K562 (cell line): ENCODE results near the gene ANTXRL. TPM values are rescaled to one million over a fixed set of nuclear protein-coding genes. Genes with fewer than 3 reads are reported as not detected.

Experiments used
- ATAC-seq: fragments of 200-7000 bp; cut with Tn5 transposase; 3 replicates; pipeline ENCODE4 v1.9.1; 2020; ENCODE audit warnings: moderate library complexity
- BruUV-seq: library from RNA; stranded (reverse); fragments of 400-500 nt; replicated peaks from 2 replicates; lab custom pipeline; 2021; lab: Mats Ljungman, UMichigan
- CTCF ChIA-PET: fragments of 300-600 bp; formaldehyde crosslinking; extraction: SDS; loops from one replicate; lab custom pipeline; 2021; ENCODE audit warnings: low intra/inter-chr PET ratio; lab: Yijun Ruan, JAX
- POLR2A ChIA-PET: fragments of 300-600, 350-650 bp; sonication (Branson Sonifier 250); formaldehyde crosslinking; extraction: SDS; loops from one replicate; lab custom pipeline; 2021; ENCODE audit warnings: antibody characterized with exemption, inconsistent platforms; lab: Yijun Ruan, JAX
- DNase-seq, 4 experiments: peaks; one replicate each; pipeline versions ENCODE4 v3.0.0 to v3.0.0-alpha.2; 2011 to 2018; ENCODE audit warnings: low spot score in 3 of 4, mixed read lengths in 3 of 4; ENCODE audit errors: extremely low read depth in 1 of 4
- FAIRE-seq: peaks from 2 replicates; lab custom pipeline; 2011; peaks lifted over from hg19 to GRCh38; lab: Jason Lieb, UNC
- H2AFZ ChIP-seq: 2 replicates; pipeline ENCODE4 v1.6.0; 2011; ENCODE audit warnings: low read depth, low read length, control low read depth, inconsistent platforms
- H3K27ac ChIP-seq: fragments of 200-600 bp; 3 replicates; pipeline ENCODE4 v1.8.0; 2011; ENCODE audit warnings: low read depth, mild to moderate bottlenecking, control low read depth, inconsistent platforms, low read length, moderate library complexity, mixed read lengths; ENCODE audit errors: extremely low read depth
- H3K27me3 ChIP-seq, 2 experiments: fragments of 300-600 bp in 1 of 2; 2 replicates in 1 of 2; 3 replicates in 1 of 2; pipeline versions ENCODE4 v1.6.0 to v1.8.0; 2011; ENCODE audit warnings: inconsistent platforms in 2 of 2, low read length in 2 of 2, mild to moderate bottlenecking in 1 of 2, mixed read lengths in 1 of 2, moderate library complexity in 1 of 2; ENCODE audit not compliant: control insufficient read depth in 2 of 2, insufficient read depth in 2 of 2
- H3K36me3 ChIP-seq: fragments of 300-600 bp; 3 replicates; pipeline ENCODE4 v1.8.0; 2011; ENCODE audit warnings: mild to moderate bottlenecking, low read length, inconsistent platforms; ENCODE audit not compliant: control insufficient read depth, insufficient read depth
- H3K4me1 ChIP-seq, 2 experiments: fragments of 200-600 bp in 1 of 2; replicated peaks in 1 of 2; 2 replicates in 1 of 2; 3 replicates in 1 of 2; pipeline versions ENCODE4 v1.5.1 to v1.8.0; 2011; ENCODE audit warnings: inconsistent platforms in 2 of 2, low read length in 2 of 2, mild to moderate bottlenecking in 1 of 2, mixed read lengths in 1 of 2, moderate library complexity in 1 of 2; ENCODE audit not compliant: control insufficient read depth in 2 of 2, insufficient read depth in 2 of 2
- H3K4me2 ChIP-seq: 2 replicates; pipeline ENCODE4 v1.6.1; 2011; ENCODE audit warnings: low read length, control low read depth, inconsistent platforms, mixed read lengths; ENCODE audit not compliant: insufficient read depth
- H3K4me3 ChIP-seq: fragments of 200-600 bp; sonication (generic), shearing (Covaris generic); 2 replicates; pipeline ENCODE4 v1.5.1; 2016; ENCODE audit warnings: control low read depth, inconsistent platforms
- H3K79me2 ChIP-seq: fragments of 200-600 bp; 3 replicates; pipeline ENCODE4 v1.8.0; 2011; ENCODE audit warnings: low read length, inconsistent platforms; ENCODE audit not compliant: control insufficient read depth, insufficient read depth
- H3K9ac ChIP-seq, 2 experiments: 2 replicates each; pipeline versions ENCODE4 v1.6.0 to v1.6.1; 2011; ENCODE audit warnings: low read depth in 2 of 2, low read length in 2 of 2, control low read depth in 1 of 2, inconsistent platforms in 1 of 2, mild to moderate bottlenecking in 1 of 2, mixed read lengths in 1 of 2; ENCODE audit not compliant: insufficient read depth in 1 of 2
- H3K9me1 ChIP-seq: one replicate; pipeline ENCODE4 v1.6.0; 2011; ENCODE audit warnings: inconsistent platforms, mild to moderate bottlenecking, low read length, moderate library complexity; ENCODE audit not compliant: control insufficient read depth, insufficient read depth
- H3K9me3 ChIP-seq: replicated peaks from 2 replicates; pipeline ENCODE4 v1.5.1; 2011; ENCODE audit warnings: low read depth, low read length, inconsistent platforms; ENCODE audit not compliant: control insufficient read depth, insufficient read depth
- H4K20me1 ChIP-seq: replicated peaks from 2 replicates; pipeline ENCODE4 v1.6.1; 2011; ENCODE audit warnings: low read length, inconsistent platforms, mixed read lengths; ENCODE audit not compliant: control insufficient read depth, insufficient read depth
- AFF1 ChIP-seq, 2 experiments: fragments of 450-650 bp; IDR thresholded peaks; 2 replicates each; pipeline ENCODE4 v1.6.1; 2018; ENCODE audit warnings: mild to moderate bottlenecking in 2 of 2, low read depth in 1 of 2; ENCODE audit not compliant: partially characterized antibody in 2 of 2
- BRF1 ChIP-seq: IDR thresholded peaks from 3 replicates; pipeline ENCODE4 v1.6.1; 2011; ENCODE audit warnings: borderline replicate concordance, mild to moderate bottlenecking; ENCODE audit not compliant: insufficient read length; ENCODE audit errors: extremely low read depth
- GTF2A2 ChIP-seq: IDR thresholded peaks from 2 replicates; pipeline ENCODE4 v1.6.1; 2016; ENCODE audit warnings: mild to moderate bottlenecking, missing genetic modification characterization, missing compliant biosample characterization
- NFIX ChIP-seq: fragments of 250-450 bp; sonication (Bioruptor Pico); IDR thresholded peaks from 2 replicates; pipeline ENCODE4 v1.4.0; 2020; ENCODE audit warnings: low read depth, mild to moderate bottlenecking, moderate library complexity
- POLR2H ChIP-seq: IDR thresholded peaks from 2 replicates; pipeline ENCODE4 v1.6.1; 2016; ENCODE audit warnings: missing genetic modification characterization, low read depth, mild to moderate bottlenecking, control low read depth, missing compliant biosample characterization, moderate library complexity
- POLR3G ChIP-seq: IDR thresholded peaks from 2 replicates; pipeline ENCODE4 v1.6.1; 2011; ENCODE audit not compliant: insufficient read length, insufficient replicate concordance; ENCODE audit errors: extremely low read depth
- PTRF ChIP-seq: fragments of 450-650 bp; IDR thresholded peaks from 2 replicates; pipeline ENCODE4 v1.6.1; 2016; ENCODE audit warnings: mild to moderate bottlenecking, missing genetic modification characterization, missing compliant biosample characterization
- RBM15 ChIP-seq: fragments of 200-400 bp; formaldehyde crosslinking; IDR thresholded peaks from 2 replicates; pipeline ENCODE4 v1.6.1; 2018; ENCODE audit warnings: mild to moderate bottlenecking, low read length, moderate library complexity; ENCODE audit not compliant: insufficient read depth
- TAL1 ChIP-seq: fragments of 450-650 bp; IDR thresholded peaks from 2 replicates; pipeline ENCODE4 v1.6.1; 2016; ENCODE audit warnings: mild to moderate bottlenecking
- ZNF584 ChIP-seq: fragments of 200-800 bp; sonication (Bioruptor generic); IDR thresholded peaks from 2 replicates; pipeline ENCODE4 v1.6.1; 2016; ENCODE audit warnings: low read depth, mild to moderate bottlenecking, missing genetic modification characterization, missing compliant biosample characterization
- WGBS: fragments of 100-300 bp; shearing (Covaris generic); methylation state at CpG from one replicate; pipeline ENCODE4 v1.1.6; 2016; ENCODE audit warnings: low coverage, mixed read lengths; ENCODE audit not compliant: insufficient coverage; ENCODE audit errors: missing lambda C conversion rate; 5-methylcytosine and 5-hydroxymethylcytosine counted together
- in situ Hi-C: fragments of 300-500 bp; cut with MboI; formaldehyde crosslinking; loops from 4 replicates; pipeline ENCODE4 v1.15.0; 2018; ENCODE audit warnings: inconsistent platforms, mixed read lengths
- intact Hi-C: fragments of 100-400 bp; cut with micrococcal nuclease; formaldehyde crosslinking; loops from 2 replicates; pipeline ENCODE4 v1.14.2; 2022
- polyA plus RNA-seq, 8 experiments: library from polyadenylated mRNA; depleted of rRNA in 4 of 8; stranded (reverse) in 5 of 8; unstranded in 3 of 8; fragments of >200 nt; fragmentation: Nextera tagmentation in 2 of 8; fragmentation: Illumina TruSeq in 1 of 8; extraction: Ambion mirVana in 2 of 8; extraction: Trizol in 1 of 8; gene quantifications; 2 replicates each; pipeline versions ENCODE4 v1.2.1 to v1.2.3, GENCODE V29; 2011 to 2014; ENCODE audit warnings: inconsistent platforms in 1 of 8, missing spikeins in 1 of 8
- total RNA-seq, 7 experiments: library from RNA; depleted of rRNA in 6 of 7; stranded (reverse); fragments of >200 nt in 6 of 7; fragmentation: Illumina TruSeq in 2 of 7; extraction: Trizol in 2 of 7; gene quantifications; 2 replicates each; pipeline versions ENCODE4 v1.2.1 to v1.2.3, GENCODE V29; 2011 to 2021; ENCODE audit warnings: low replicate concordance in 1 of 7
- TF ChIP-seq, protein P1 (sequence below): fragments of 250-450 bp; sonication (Bioruptor Pico); IDR thresholded peaks from 2 replicates; pipeline ENCODE4 v1.8.0; 2021; ENCODE audit warnings: moderate library complexity, mild to moderate bottlenecking, inconsistent platforms

Gene ANTXRL
- total and polyA plus RNA-seq, 9 of the 15 experiments (the other 6 are each of a cell fraction or from before 2014, with no cell fraction given): not detected

DNA sequence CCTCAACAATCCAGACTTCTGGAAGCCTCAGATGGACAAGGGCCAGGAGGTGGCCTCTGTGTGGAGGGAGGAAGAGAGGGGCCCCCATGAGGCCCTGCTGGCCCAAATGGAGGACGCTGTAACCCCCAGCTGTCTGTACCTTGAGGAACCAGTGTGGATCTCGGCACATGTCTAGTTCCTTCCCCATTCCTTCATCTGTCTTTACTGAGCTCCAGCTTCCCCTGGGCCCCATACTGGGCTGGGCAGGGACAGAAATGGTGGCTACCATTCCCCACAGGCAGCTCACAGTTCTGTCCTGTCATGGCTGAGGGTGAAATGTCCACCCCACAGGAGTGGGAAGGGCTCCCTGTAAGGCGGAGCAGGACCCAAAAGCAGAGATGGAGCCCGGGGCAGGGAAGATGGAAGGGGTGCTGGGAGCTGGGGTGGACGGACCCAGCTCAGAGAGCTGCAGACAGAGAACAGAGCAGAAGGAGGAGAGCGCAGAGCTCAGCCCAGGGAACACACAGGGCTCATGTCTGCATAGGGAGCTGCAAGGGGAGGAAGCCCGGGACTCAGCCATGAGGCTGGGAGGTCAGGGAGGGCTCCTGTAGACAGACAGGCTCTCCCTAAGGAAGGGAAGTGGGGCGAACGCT lies 22.8 kb downstream of the ANTXRL start:
- FAIRE-seq: no peak
- Histone ChIP-seq H3K36me3 (no peaks in the 10 kb centered on the region), H3K4me1 (peaks cover 0 to 9% of the 10 kb centered on the region in 2 experiments; a peak in 1 of 5 replicates), H3K27me3 (peaks cover 29 to 82% of the 10 kb centered on the region in 2 experiments; a peak in 4 of 5 replicates), H3K9me1 (no peaks in the 10 kb centered on the region), H3K9me3 (no peaks in the 10 kb centered on the region), H3K79me2 (no peaks in the 10 kb centered on the region), H3K4me3 (no peak overlapping the region), H2AFZ (no peak overlapping the region), H3K4me2 (no peak overlapping the region)
- no TSS peak for BruUV-seq
- ChIA-PET POLR2A (interaction anchor here (1.1 to 1.4 kb wide), 2 partner anchors 14 to 18 kb away, joined by 3 to 4 read pairs; no protein-coding TSS in a partner anchor), CTCF (no interaction called here)
- no peak for DNase-seq
- in situ Hi-C loops: no loop called here
- no peak for TF ChIP-seq TAL1
- TF ChIP-seq POLR2H: no peak
- no peak for TF ChIP-seq NFIX
- no peak for TF ChIP-seq BRF1
- TF ChIP-seq POLR3G: no peak
- TF ChIP-seq RBM15: no peak
- TF ChIP-seq ZNF584 (CRISPR knock-in tag): no peak
- TF ChIP-seq PTRF (tag): no peak
- no peak for TF ChIP-seq GTF2A2
- TF ChIP-seq, protein P1, sequence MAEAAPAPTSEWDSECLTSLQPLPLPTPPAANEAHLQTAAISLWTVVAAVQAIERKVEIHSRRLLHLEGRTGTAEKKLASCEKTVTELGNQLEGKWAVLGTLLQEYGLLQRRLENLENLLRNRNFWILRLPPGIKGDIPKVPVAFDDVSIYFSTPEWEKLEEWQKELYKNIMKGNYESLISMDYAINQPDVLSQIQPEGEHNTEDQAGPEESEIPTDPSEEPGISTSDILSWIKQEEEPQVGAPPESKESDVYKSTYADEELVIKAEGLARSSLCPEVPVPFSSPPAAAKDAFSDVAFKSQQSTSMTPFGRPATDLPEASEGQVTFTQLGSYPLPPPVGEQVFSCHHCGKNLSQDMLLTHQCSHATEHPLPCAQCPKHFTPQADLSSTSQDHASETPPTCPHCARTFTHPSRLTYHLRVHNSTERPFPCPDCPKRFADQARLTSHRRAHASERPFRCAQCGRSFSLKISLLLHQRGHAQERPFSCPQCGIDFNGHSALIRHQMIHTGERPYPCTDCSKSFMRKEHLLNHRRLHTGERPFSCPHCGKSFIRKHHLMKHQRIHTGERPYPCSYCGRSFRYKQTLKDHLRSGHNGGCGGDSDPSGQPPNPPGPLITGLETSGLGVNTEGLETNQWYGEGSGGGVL: no peak
- no peak for TF ChIP-seq AFF1 (IDR thresholded peaks at IDR 0.05; ENCODE audit: low read depth in 1 of 2, partially characterized antibody in 2 of 2)
- TF ChIP-seq, all 486 proteins: peak for 0
- Histone ChIP-seq H3K27ac (no peak overlapping the region), H4K20me1 (peaks cover 14% of the 10 kb centered on the region), H3K9ac (no peak overlapping the region)
- peak; percentile 16 for ATAC-seq
- intact Hi-C loops: no loop called here
- under 1% methylated on average over 9 of the region's 9 CpGs for WGBS
